SK-N-SH treated with all-trans-retinoic acid at 6 μM for 48 hours (cell line): Measurements from ENCODE around the gene HOXD12.

Experiments
- ATAC-seq: fragments of 200-7000 bp; cut with Tn5 transposase; 3 replicates; pipeline ENCODE4 v1.9.1; 2020; ENCODE audit warnings: mild to moderate bottlenecking, moderate library complexity
- CSRNP3 ChIP-seq: fragments of 250-450 bp; sonication (Bioruptor Pico); IDR thresholded peaks from 2 replicates; pipeline ENCODE4 v1.5.1; 2021; ENCODE audit warnings: mild to moderate bottlenecking, moderate library complexity
- ESRRG ChIP-seq: fragments of 250-450 bp; sonication (Bioruptor Pico); IDR thresholded peaks from 2 replicates; pipeline ENCODE4 v1.6.1; 2021; ENCODE audit warnings: mild to moderate bottlenecking
- ISL1 ChIP-seq: fragments of 250-450 bp; sonication (Bioruptor Pico); IDR thresholded peaks from 2 replicates; pipeline ENCODE4 v2.1.2; 2022; ENCODE audit warnings: mild to moderate bottlenecking, moderate library complexity
- OSR1 ChIP-seq: fragments of 250-450 bp; sonication (Bioruptor Pico); IDR thresholded peaks from 2 replicates; pipeline ENCODE4 v1.8.0; 2022; ENCODE audit warnings: moderate library complexity, mild to moderate bottlenecking, inconsistent platforms
- PATZ1 ChIP-seq: fragments of 250-450 bp; sonication (Bioruptor Pico); IDR thresholded peaks from 2 replicates; pipeline ENCODE4 v1.8.0; 2020; ENCODE audit warnings: mild to moderate bottlenecking, moderate library complexity, borderline replicate concordance
- POU6F1 ChIP-seq: fragments of 250-450 bp; sonication (Bioruptor Pico); IDR thresholded peaks from 2 replicates; pipeline ENCODE4 v1.8.0; 2021; ENCODE audit warnings: low read depth, mild to moderate bottlenecking, moderate library complexity, borderline replicate concordance
- PPARA ChIP-seq: fragments of 250-450 bp; sonication (Bioruptor Pico); IDR thresholded peaks from 2 replicates; pipeline ENCODE4 v1.5.0; 2020; ENCODE audit warnings: mild to moderate bottlenecking, borderline replicate concordance
- RARB ChIP-seq: fragments of 250-450 bp; sonication (Bioruptor Pico); IDR thresholded peaks from 2 replicates; pipeline ENCODE4 v1.8.0; 2021; ENCODE audit warnings: mild to moderate bottlenecking, moderate library complexity
- SNAI2 ChIP-seq: fragments of 250-450 bp; sonication (Bioruptor Pico); IDR thresholded peaks from 2 replicates; pipeline ENCODE4 v1.5.0; 2020; ENCODE audit warnings: mild to moderate bottlenecking, moderate library complexity
- ZFP3 ChIP-seq: fragments of 250-450 bp; sonication (Bioruptor Pico); IDR thresholded peaks from 2 replicates; pipeline ENCODE4 v1.5.0; 2020; ENCODE audit warnings: mild to moderate bottlenecking, moderate library complexity
- ZNF565 ChIP-seq: fragments of 450-650 bp; formaldehyde crosslinking; conservative IDR thresholded peaks from 2 replicates; pipeline ENCODE4 v1.5.0; 2020; ENCODE audit warnings: low read depth, mild to moderate bottlenecking, moderate library complexity
- ZNF70 ChIP-seq: fragments of 450-650 bp; formaldehyde crosslinking; IDR thresholded peaks from 2 replicates; pipeline ENCODE4 v1.5.0; 2020; ENCODE audit warnings: mild to moderate bottlenecking, moderate library complexity
- ZNF8 ChIP-seq: fragments of 450-650 bp; formaldehyde crosslinking; IDR thresholded peaks from 2 replicates; pipeline ENCODE4 v1.5.0; 2020; ENCODE audit warnings: mild to moderate bottlenecking, moderate library complexity
- TF ChIP-seq, protein P1 (sequence below): fragments of 250-450 bp; sonication (Bioruptor Pico); IDR thresholded peaks from 2 replicates; pipeline ENCODE4 v1.5.0; 2020; ENCODE audit warnings: mild to moderate bottlenecking, moderate library complexity
- TF ChIP-seq, protein P2 (sequence below): fragments of 250-450 bp; sonication (Bioruptor Pico); IDR thresholded peaks from 2 replicates; pipeline ENCODE4 v1.5.1; 2020; ENCODE audit warnings: low read depth, mild to moderate bottlenecking, moderate library complexity

The HOXD12 gene

DNA sequence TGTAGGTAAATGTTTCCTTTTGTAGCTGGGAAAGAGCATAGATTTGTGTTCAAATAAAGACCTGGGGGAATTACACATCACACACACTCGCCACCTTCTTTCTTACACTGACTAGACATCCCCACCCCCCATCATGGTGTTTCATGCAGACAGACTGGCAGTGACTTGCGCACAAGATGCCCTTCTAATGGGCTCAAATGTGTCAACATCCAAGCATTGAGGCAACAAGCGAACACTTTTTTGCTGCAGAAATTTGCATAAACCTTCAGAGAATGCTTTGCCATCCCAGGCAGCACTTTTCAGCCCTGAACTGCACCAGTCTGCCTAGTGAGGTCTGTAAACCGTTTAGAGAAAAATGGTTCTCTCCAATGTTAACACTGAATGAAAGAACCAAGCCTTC is 34.4 kb downstream of the HOXD12 start:
- no peak for ATAC-seq
- TF ChIP-seq OSR1 (CRISPR knock-in tag) = no peak

GRCh38 chr2:176135035-176135440 is 35.4 kb downstream of the HOXD12 start:
- peak; percentile 5; the same call in 1 of the 3 replicates for ATAC-seq
- TF ChIP-seq ESRRG (CRISPR knock-in tag) (no peak), PATZ1 (CRISPR knock-in tag) (no peak), RARB (CRISPR knock-in tag) (no peak), SNAI2 (CRISPR knock-in tag) (no peak), ZNF70 (CRISPR knock-in tag) (0 out of 2 replicates have a peak, but pooled peaks have one; percentile 8), CSRNP3 (no peak)
- TF ChIP-seq, protein P1, sequence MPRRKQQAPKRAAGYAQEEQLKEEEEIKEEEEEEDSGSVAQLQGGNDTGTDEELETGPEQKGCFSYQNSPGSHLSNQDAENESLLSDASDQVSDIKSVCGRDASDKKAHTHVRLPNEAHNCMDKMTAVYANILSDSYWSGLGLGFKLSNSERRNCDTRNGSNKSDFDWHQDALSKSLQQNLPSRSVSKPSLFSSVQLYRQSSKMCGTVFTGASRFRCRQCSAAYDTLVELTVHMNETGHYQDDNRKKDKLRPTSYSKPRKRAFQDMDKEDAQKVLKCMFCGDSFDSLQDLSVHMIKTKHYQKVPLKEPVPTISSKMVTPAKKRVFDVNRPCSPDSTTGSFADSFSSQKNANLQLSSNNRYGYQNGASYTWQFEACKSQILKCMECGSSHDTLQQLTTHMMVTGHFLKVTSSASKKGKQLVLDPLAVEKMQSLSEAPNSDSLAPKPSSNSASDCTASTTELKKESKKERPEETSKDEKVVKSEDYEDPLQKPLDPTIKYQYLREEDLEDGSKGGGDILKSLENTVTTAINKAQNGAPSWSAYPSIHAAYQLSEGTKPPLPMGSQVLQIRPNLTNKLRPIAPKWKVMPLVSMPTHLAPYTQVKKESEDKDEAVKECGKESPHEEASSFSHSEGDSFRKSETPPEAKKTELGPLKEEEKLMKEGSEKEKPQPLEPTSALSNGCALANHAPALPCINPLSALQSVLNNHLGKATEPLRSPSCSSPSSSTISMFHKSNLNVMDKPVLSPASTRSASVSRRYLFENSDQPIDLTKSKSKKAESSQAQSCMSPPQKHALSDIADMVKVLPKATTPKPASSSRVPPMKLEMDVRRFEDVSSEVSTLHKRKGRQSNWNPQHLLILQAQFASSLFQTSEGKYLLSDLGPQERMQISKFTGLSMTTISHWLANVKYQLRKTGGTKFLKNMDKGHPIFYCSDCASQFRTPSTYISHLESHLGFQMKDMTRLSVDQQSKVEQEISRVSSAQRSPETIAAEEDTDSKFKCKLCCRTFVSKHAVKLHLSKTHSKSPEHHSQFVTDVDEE = peak; percentile 54
- TF ChIP-seq, all 23 proteins: peak for 2

- ATAC-seq = peak; percentile 21
- TF ChIP-seq POU6F1 (CRISPR knock-in tag) (no peak), CSRNP3 (no peak), PATZ1 (CRISPR knock-in tag) (no peak), ZNF565 (CRISPR knock-in tag) (no peak), OSR1 (CRISPR knock-in tag) (no peak), ZFP3 (CRISPR knock-in tag) (no peak), ZNF70 (CRISPR knock-in tag) (no peak), PPARA (no peak), ZNF8 (CRISPR knock-in tag) (no peak), ISL1 (CRISPR knock-in tag) (no peak)
- TF ChIP-seq, protein P1 = no peak
- TF ChIP-seq, protein P2, sequence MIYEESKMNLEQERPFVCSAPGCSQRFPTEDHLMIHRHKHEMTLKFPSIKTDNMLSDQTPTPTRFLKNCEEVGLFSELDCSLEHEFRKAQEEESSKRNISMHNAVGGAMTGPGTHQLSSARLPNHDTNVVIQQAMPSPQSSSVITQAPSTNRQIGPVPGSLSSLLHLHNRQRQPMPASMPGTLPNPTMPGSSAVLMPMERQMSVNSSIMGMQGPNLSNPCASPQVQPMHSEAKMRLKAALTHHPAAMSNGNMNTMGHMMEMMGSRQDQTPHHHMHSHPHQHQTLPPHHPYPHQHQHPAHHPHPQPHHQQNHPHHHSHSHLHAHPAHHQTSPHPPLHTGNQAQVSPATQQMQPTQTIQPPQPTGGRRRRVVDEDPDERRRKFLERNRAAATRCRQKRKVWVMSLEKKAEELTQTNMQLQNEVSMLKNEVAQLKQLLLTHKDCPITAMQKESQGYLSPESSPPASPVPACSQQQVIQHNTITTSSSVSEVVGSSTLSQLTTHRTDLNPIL (CRISPR knock-in tag) = no peak
Observed at GRCh38 chr2:176136374-176137251, 37.0 kb downstream of the HOXD12 start.
